G401 (cell line): ENCODE results near the gene TRAM2. TPM values are rescaled to one million over a fixed set of nuclear protein-coding genes. Genes with fewer than 3 reads are reported as not detected.

ENCODE experiments used
- DNase-seq: peaks from one replicate; pipeline ENCODE4 v3.0.0-alpha.2; 2015; ENCODE audit warnings: low spot score
- in situ Hi-C: cut with HindIII; loops from 2 replicates; pipeline ENCODE4 v1.10.0; 2016; ENCODE audit warnings: low sequenced_read_pairs, mixed read lengths
- total RNA-seq: library from RNA; depleted of rRNA; stranded (reverse); fragments of >200 nt; shearing (Covaris generic); gene quantifications from 2 replicates; pipeline ENCODE4 v1.2.3, GENCODE V29; 2014

TRAM2 gene
- total RNA-seq, 1 experiment from 2014 or later: 9.6 TPM

- DNase-seq: peak; percentile 93
- in situ Hi-C loops: no loop called here
Observed at GRCh38 chr6:52503851-52504781, 72.7 kb downstream of the TRAM2 start.

- in situ Hi-C loops: no loop called here
- no peak for DNase-seq
Observed at GRCh38 chr6:52503323-52503747, 73.5 kb downstream of the TRAM2 start.

GRCh38 chr6:52502306-52503029, 74.4 kb downstream of the TRAM2 start:
- in situ Hi-C loops: no loop called here
- peak; percentile 73 for DNase-seq

- DNase-seq: no peak
- in situ Hi-C loops: no loop called here
Observed at GRCh38 chr6:52500238-52501129, 76.4 kb downstream of the TRAM2 start.

- in situ Hi-C loops: no loop called here
- DNase-seq: no peak
Observed at GRCh38 chr6:52499681-52500236, 77.1 kb downstream of the TRAM2 start.

GRCh38 chr6:52499026-52499425, 77.8 kb downstream of the TRAM2 start:
- in situ Hi-C loops: no loop called here
- DNase-seq: no peak

GRCh38 chr6:52498538-52499017, 78.3 kb downstream of the TRAM2 start:
- in situ Hi-C loops: no loop called here
- no peak for DNase-seq

- DNase-seq: no peak
- in situ Hi-C loops: no loop called here
Observed at GRCh38 chr6:52497652-52498408, 79.0 kb downstream of the TRAM2 start.

- DNase-seq: no peak
- in situ Hi-C loops: no loop called here
Observed at GRCh38 chr6:52496631-52497030, 80.2 kb downstream of the TRAM2 start.

GRCh38 chr6:52495922-52496321, 80.9 kb downstream of the TRAM2 start:
- DNase-seq: no peak

GRCh38 chr6:52494298-52495072, 82.4 kb downstream of the TRAM2 start:
- in situ Hi-C loops: no loop called here

More at GRCh38 chr6:52495922-52496321, 80.9 kb downstream of the TRAM2 start:
- in situ Hi-C loops: no loop called here

GRCh38 chr6:52493669-52494068, 83.2 kb downstream of the TRAM2 start:
- in situ Hi-C loops: no loop called here
- no peak for DNase-seq

More at GRCh38 chr6:52494298-52495072, 82.4 kb downstream of the TRAM2 start:
- DNase-seq: no peak

- in situ Hi-C loops: no loop called here
- no peak for DNase-seq
Observed at GRCh38 chr6:52491203-52492069, 85.4 kb downstream of the TRAM2 start.

GRCh38 chr6:52489881-52490280, 87.0 kb downstream of the TRAM2 start:
- in situ Hi-C loops: no loop called here
- DNase-seq: no peak

- no peak for DNase-seq
- in situ Hi-C loops: no loop called here
Observed at GRCh38 chr6:52483671-52484003, 93.2 kb downstream of the TRAM2 start.

GRCh38 chr6:52482903-52483670, 93.8 kb downstream of the TRAM2 start:
- DNase-seq: no peak
- in situ Hi-C loops: no loop called here
